Endodermal cell (in vitro differentiated cells): ENCODE data around the gene DNAH5. TPM values are rescaled to one million over a fixed set of nuclear protein-coding genes. Genes with fewer than 3 reads are reported as not detected.

Experiments used
- DNase-seq: peaks from one replicate; pipeline ENCODE4 v3.0.0-alpha.2; 2017
- H3K27ac ChIP-seq: 2 replicates; pipeline ENCODE4 v1.5.1; 2013; ENCODE audit warnings: mild to moderate bottlenecking, low read depth, low read length, moderate library complexity
- H3K27me3 ChIP-seq: 2 replicates; pipeline ENCODE4 v1.6.1; 2013; ENCODE audit warnings: mild to moderate bottlenecking, low read length, moderate library complexity; ENCODE audit not compliant: insufficient read depth, control insufficient read depth, poor library complexity, severe bottlenecking
- H3K36me3 ChIP-seq: 2 replicates; pipeline ENCODE4 v1.7.0; 2013; ENCODE audit warnings: mild to moderate bottlenecking, low read length, moderate library complexity; ENCODE audit not compliant: control insufficient read depth, insufficient read depth
- H3K4me1 ChIP-seq: one replicate; pipeline ENCODE4 v1.7.0; 2013; ENCODE audit warnings: low read length; ENCODE audit not compliant: control insufficient read depth, insufficient read depth
- H3K4me3 ChIP-seq: 2 replicates; pipeline ENCODE4 v1.5.1; 2013; ENCODE audit warnings: mild to moderate bottlenecking, low read length, moderate library complexity
- H3K9ac ChIP-seq: 2 replicates; pipeline ENCODE4 v1.6.1; 2013; ENCODE audit warnings: mild to moderate bottlenecking, low read length, moderate library complexity; ENCODE audit not compliant: poor library complexity, severe bottlenecking; ENCODE audit errors: extremely low read depth
- H3K9me3 ChIP-seq: 2 replicates; pipeline ENCODE4 v1.6.1; 2013; ENCODE audit warnings: mild to moderate bottlenecking, low read length, moderate library complexity; ENCODE audit not compliant: control insufficient read depth
- H3K27ac Mint-ChIP-seq: 2 replicates; pipeline ENCODE4 v1.8.0; 2020; ENCODE audit warnings: mixed read lengths
- H3K27me3 Mint-ChIP-seq: 2 replicates; pipeline ENCODE4 v1.8.0; 2021; ENCODE audit warnings: mild to moderate bottlenecking, mixed read lengths; ENCODE audit not compliant: insufficient read depth
- H3K36me3 Mint-ChIP-seq: 2 replicates; pipeline ENCODE4 v1.8.0; 2020; ENCODE audit warnings: low read depth, mixed read lengths
- H3K4me1 Mint-ChIP-seq: 2 replicates; pipeline ENCODE4 v1.8.0; 2020; ENCODE audit warnings: mixed read lengths
- H3K4me3 Mint-ChIP-seq: 2 replicates; pipeline ENCODE4 v1.8.0; 2020; ENCODE audit warnings: mild to moderate bottlenecking, moderate library complexity, mixed read lengths
- H3K9me3 Mint-ChIP-seq: 2 replicates; pipeline ENCODE4 v1.8.0; 2020; ENCODE audit warnings: mild to moderate bottlenecking, mixed read lengths
- CTCF ChIP-seq: fragments of 200-600 bp; sonication (generic); conservative IDR thresholded peaks from 2 replicates; pipeline ENCODE4 v1.5.0; 2021; ENCODE audit warnings: antibody characterized with exemption, mild to moderate bottlenecking
- WGBS, 2 experiments: methylation state at CpG; one replicate each; pipeline versions ENCODE4 v1.1.5 to v1.1.7; 2013; ENCODE audit warnings: missing lambda C conversion rate in 2 of 2, mixed read lengths in 1 of 2; ENCODE audit not compliant: insufficient coverage in 1 of 2, insufficient read length in 1 of 2; 5-methylcytosine and 5-hydroxymethylcytosine counted together
- total RNA-seq, 2 donors: library from RNA; stranded (reverse); fragmentation: NEBNext Ultra II Directional in 1 of 2; extraction: Animal tissue kit (Norgen Biotek cat#: 25700) in 1 of 2; gene quantifications; 2 replicates in 1 of 2; 3 replicates in 1 of 2; pipeline ENCODE4 v1.2.1, GENCODE V29; 2021

Gene DNAH5
- total RNA-seq, 2 donors from 2014 or later = 0.84 to 1.8 TPM

DNA sequence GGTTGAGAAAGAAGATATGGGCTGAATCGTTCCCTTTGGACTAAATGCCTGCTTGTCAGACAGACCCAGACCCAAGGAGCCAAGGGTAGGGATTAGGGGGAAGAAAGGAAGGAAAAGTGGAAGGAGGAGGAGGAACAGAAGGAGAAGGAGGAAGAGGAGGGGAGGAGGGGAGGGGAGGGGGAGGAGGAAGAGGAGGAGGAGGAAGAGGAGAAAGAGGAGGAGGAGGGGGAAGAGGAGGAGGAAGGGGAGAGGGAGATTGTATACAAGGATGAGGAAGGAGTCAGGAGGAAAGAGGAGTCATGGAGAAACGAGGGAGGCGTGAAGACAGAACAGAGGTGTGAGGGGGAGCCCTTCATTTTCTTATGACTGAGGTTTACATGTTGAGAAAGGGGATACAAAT is 46.9 kb upstream of the DNAH5 start:
- no peaks in the 10 kb centered on the region for H3K27me3 ChIP-seq
- H3K4me3 Mint-ChIP-seq = no peak overlapping the region
- TF ChIP-seq CTCF = no peak
- H3K36me3 ChIP-seq = no peaks in the 10 kb centered on the region
- DNase-seq = no peak
- 92 to 96% methylated on average over 3 of the region's 3 CpGs for WGBS, 2 experiments
- H3K9me3 Mint-ChIP-seq = peaks cover under 1% of the 10 kb centered on the region
- peaks cover 2% of the 10 kb centered on the region for H3K27me3 Mint-ChIP-seq
- no peak overlapping the region for H3K27ac Mint-ChIP-seq
- H3K4me1 Mint-ChIP-seq = peaks cover 12% of the 10 kb centered on the region
- no peak overlapping the region for H3K4me3 ChIP-seq
- H3K27ac ChIP-seq = no peak overlapping the region
- no peak overlapping the region for H3K9ac ChIP-seq
- no peaks in the 10 kb centered on the region for H3K4me1 ChIP-seq
- H3K9me3 ChIP-seq = no peaks in the 10 kb centered on the region
- H3K36me3 Mint-ChIP-seq = no peaks in the 10 kb centered on the region

GRCh38 chr5:13990896-13991295 is 46.4 kb upstream of the DNAH5 start:
- Histone ChIP-seq H3K9me3 (no peaks in the 10 kb centered on the region), H3K36me3 (no peaks in the 10 kb centered on the region), H3K27me3 (no peaks in the 10 kb centered on the region), H3K4me3 (no peak overlapping the region), H3K4me1 (no peaks in the 10 kb centered on the region), H3K27ac (no peak overlapping the region), H3K9ac (no peak overlapping the region)
- H3K36me3 Mint-ChIP-seq = no peaks in the 10 kb centered on the region
- no peak overlapping the region for H3K27ac Mint-ChIP-seq
- peaks cover 7% of the 10 kb centered on the region for H3K27me3 Mint-ChIP-seq
- no peaks in the 10 kb centered on the region for H3K9me3 Mint-ChIP-seq
- no peak for DNase-seq
- H3K4me3 Mint-ChIP-seq = no peak overlapping the region
- H3K4me1 Mint-ChIP-seq = peaks cover 12% of the 10 kb centered on the region
- 71 to 92% methylated on average over 1 to 2 of the region's 2 CpGs for WGBS, 2 experiments
- TF ChIP-seq CTCF = no peak

DNA sequence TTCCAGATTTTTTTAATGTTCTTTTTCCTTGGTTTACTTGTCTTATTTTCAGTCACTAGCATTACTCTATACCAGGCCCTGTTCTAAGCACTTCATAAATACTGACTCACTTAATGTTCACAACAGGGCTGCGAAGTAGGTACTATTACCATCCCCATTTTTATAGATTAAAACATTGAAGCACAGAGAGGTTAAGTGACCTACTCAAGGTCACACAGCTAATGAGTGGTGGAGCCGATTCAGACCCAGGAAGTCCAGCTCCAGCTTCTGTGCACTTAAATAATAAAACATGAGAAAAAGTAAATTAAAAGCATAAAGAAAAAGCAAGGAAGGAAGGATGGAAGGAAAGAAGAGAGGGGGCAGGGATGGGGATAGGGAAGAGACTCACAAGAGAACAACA is 45.3 kb upstream of the DNAH5 start:
- no peak overlapping the region for H3K27ac Mint-ChIP-seq
- Histone ChIP-seq H3K9ac (no peak overlapping the region), H3K27ac (no peak overlapping the region), H3K36me3 (no peaks in the 10 kb centered on the region), H3K4me3 (no peak overlapping the region), H3K27me3 (no peaks in the 10 kb centered on the region), H3K9me3 (no peaks in the 10 kb centered on the region), H3K4me1 (no peaks in the 10 kb centered on the region)
- TF ChIP-seq CTCF = no peak
- H3K4me3 Mint-ChIP-seq = no peak overlapping the region
- H3K9me3 Mint-ChIP-seq = no peaks in the 10 kb centered on the region
- WGBS, 2 experiments = 80 to 98% methylated on average over 2 of the region's 2 CpGs
- H3K36me3 Mint-ChIP-seq = no peaks in the 10 kb centered on the region
- DNase-seq = no peak
- H3K27me3 Mint-ChIP-seq = peaks cover 7% of the 10 kb centered on the region
- peaks cover 12% of the 10 kb centered on the region for H3K4me1 Mint-ChIP-seq
